H9 (cell line): ENCODE results near the gene PGLYRP4. TPM values are rescaled to one million over a fixed set of nuclear protein-coding genes. Genes with fewer than 3 reads are reported as not detected.

Experiments used
- DNase-seq: peaks from one replicate; pipeline ENCODE4 v3.0.0-alpha.2; 2017
- H2AFZ ChIP-seq: one replicate; pipeline ENCODE4 v1.6.1; 2013; ENCODE audit warnings: mild to moderate bottlenecking, low read length, control low read depth, moderate library complexity
- H2AK5ac ChIP-seq: 2 replicates; pipeline ENCODE4 v1.6.1; 2013; ENCODE audit warnings: low read length, control low read depth, mixed read lengths; ENCODE audit not compliant: insufficient read length
- H2BK120ac ChIP-seq: one replicate; pipeline ENCODE4 v1.6.1; 2013; ENCODE audit warnings: low read depth, mild to moderate bottlenecking, low read length, control low read depth, inconsistent platforms; ENCODE audit not compliant: poor library complexity, severe bottlenecking
- H2BK12ac ChIP-seq: 2 replicates; pipeline ENCODE4 v1.6.1; 2013; ENCODE audit warnings: low read length, control low read depth, mixed read lengths, low read depth; ENCODE audit not compliant: insufficient read length
- H2BK15ac ChIP-seq: 2 replicates; pipeline ENCODE4 v1.6.1; 2013; ENCODE audit warnings: low read depth, low read length, control low read depth
- H2BK20ac ChIP-seq: one replicate; pipeline ENCODE4 v1.6.1; 2013; ENCODE audit warnings: low read depth, mild to moderate bottlenecking, low read length, control low read depth, inconsistent platforms; ENCODE audit not compliant: poor library complexity, severe bottlenecking
- H2BK5ac ChIP-seq: 2 replicates; pipeline ENCODE4 v1.6.1; 2013; ENCODE audit warnings: low read length, control low read depth, mixed read lengths; ENCODE audit not compliant: insufficient read length
- H3K14ac ChIP-seq: 2 replicates; pipeline ENCODE4 v1.6.1; 2013; ENCODE audit warnings: low read length, control low read depth; ENCODE audit not compliant: insufficient read depth
- H3K18ac ChIP-seq: 2 replicates; pipeline ENCODE4 v1.6.1; 2013; ENCODE audit warnings: low read depth, mild to moderate bottlenecking, mixed read lengths, low read length, control low read depth; ENCODE audit not compliant: insufficient read length
- H3K23ac ChIP-seq: 2 replicates; pipeline ENCODE4 v1.6.1; 2013; ENCODE audit warnings: low read length, control low read depth, mixed read lengths, low read depth; ENCODE audit not compliant: insufficient read length
- H3K23me2 ChIP-seq: 2 replicates; pipeline ENCODE4 v1.6.1; 2013; ENCODE audit warnings: low read depth, mild to moderate bottlenecking, mixed read lengths, low read length, control low read depth; ENCODE audit not compliant: insufficient read length, poor library complexity, severe bottlenecking
- H3K27ac ChIP-seq: 2 replicates; pipeline ENCODE4 v1.5.1; 2013; ENCODE audit warnings: low read length, control low read depth, mixed read lengths, low read depth; ENCODE audit not compliant: insufficient read length
- H3K27me3 ChIP-seq: 2 replicates; pipeline ENCODE4 v1.6.1; 2013; ENCODE audit warnings: low read length, control low read depth, inconsistent platforms; ENCODE audit not compliant: insufficient read depth
- H3K4ac ChIP-seq: 2 replicates; pipeline ENCODE4 v1.6.1; 2013; ENCODE audit warnings: low read depth, mild to moderate bottlenecking, control low read depth, inconsistent platforms, low read length, moderate library complexity
- H3K4me1 ChIP-seq: 2 replicates; pipeline ENCODE4 v1.6.1; 2013; ENCODE audit warnings: low read length, control low read depth, inconsistent platforms; ENCODE audit not compliant: insufficient read depth
- H3K4me2 ChIP-seq: 2 replicates; pipeline ENCODE4 v1.6.1; 2013; ENCODE audit warnings: low read length, control low read depth, mixed read lengths; ENCODE audit not compliant: insufficient read length, insufficient read depth
- H3K56ac ChIP-seq: 2 replicates; pipeline ENCODE4 v1.6.1; 2013; ENCODE audit warnings: low read depth, mild to moderate bottlenecking, mixed read lengths, low read length, control low read depth; ENCODE audit not compliant: insufficient read length
- H3K79me1 ChIP-seq: 2 replicates; pipeline ENCODE4 v1.6.1; 2013; ENCODE audit warnings: low read depth, mild to moderate bottlenecking, moderate library complexity, low read length, control low read depth, inconsistent platforms; ENCODE audit not compliant: insufficient read depth, poor library complexity, severe bottlenecking
- H3K79me2 ChIP-seq: 2 replicates; pipeline ENCODE4 v1.6.1; 2013; ENCODE audit warnings: low read length, control low read depth, inconsistent platforms; ENCODE audit not compliant: insufficient read depth
- H3K9ac ChIP-seq: 2 replicates; pipeline ENCODE4 v1.6.1; 2013; ENCODE audit warnings: low read length, control low read depth, mixed read lengths; ENCODE audit not compliant: insufficient read length; ENCODE audit errors: extremely low read depth
- H3K9me3 ChIP-seq: one replicate; pipeline ENCODE4 v1.6.1; 2013; ENCODE audit warnings: low read depth, low read length, inconsistent platforms; ENCODE audit not compliant: control insufficient read depth
- H3T11ph ChIP-seq: one replicate; pipeline ENCODE4 v1.6.1; 2013; ENCODE audit warnings: mild to moderate bottlenecking, low read length, control low read depth, inconsistent platforms
- H4K20me1 ChIP-seq: one replicate; pipeline ENCODE4 v1.6.1; 2013; ENCODE audit not compliant: control insufficient read depth, insufficient read length, insufficient read depth
- H4K5ac ChIP-seq: 2 replicates; pipeline ENCODE4 v1.6.1; 2013; ENCODE audit warnings: low read depth, mild to moderate bottlenecking, mixed read lengths, low read length, control low read depth; ENCODE audit not compliant: insufficient read length
- H4K8ac ChIP-seq: replicated peaks from 2 replicates; pipeline ENCODE4 v1.6.1; 2013; ENCODE audit warnings: low read length, control low read depth, mixed read lengths, low read depth; ENCODE audit not compliant: insufficient read length
- H4K91ac ChIP-seq: 2 replicates; pipeline ENCODE4 v1.6.1; 2013; ENCODE audit warnings: low read depth, mild to moderate bottlenecking, moderate library complexity, mixed read lengths, low read length, control low read depth; ENCODE audit not compliant: insufficient read length
- H3K27ac Mint-ChIP-seq, 3 experiments: 2 replicates in 2 of 3; 3 replicates in 1 of 3; pipeline ENCODE4 v1.8.0; 2020 to 2021; ENCODE audit warnings: mixed read lengths in 3 of 3, mild to moderate bottlenecking in 1 of 3, moderate library complexity in 1 of 3
- H3K27me3 Mint-ChIP-seq: 2 replicates; pipeline ENCODE4 v1.8.0; 2021; ENCODE audit warnings: low read depth, mild to moderate bottlenecking, moderate library complexity, mixed read lengths
- H3K36me3 Mint-ChIP-seq, 3 experiments: 2 replicates in 2 of 3; 3 replicates in 1 of 3; pipeline ENCODE4 v1.8.0; 2020 to 2021; ENCODE audit warnings: low read depth in 3 of 3, mixed read lengths in 3 of 3; ENCODE audit not compliant: insufficient read depth in 1 of 3
- H3K4me1 Mint-ChIP-seq, 2 experiments: 2 replicates each; pipeline ENCODE4 v1.8.0; 2020; ENCODE audit warnings: mixed read lengths in 2 of 2
- H3K4me3 Mint-ChIP-seq, 2 experiments: 2 replicates in 1 of 2; 3 replicates in 1 of 2; pipeline ENCODE4 v1.8.0; 2020 to 2021; ENCODE audit warnings: mild to moderate bottlenecking in 2 of 2, mixed read lengths in 2 of 2, moderate library complexity in 1 of 2
- H3K9me3 Mint-ChIP-seq, 2 experiments: 2 replicates in 1 of 2; 3 replicates in 1 of 2; pipeline ENCODE4 v1.8.0; 2020; ENCODE audit warnings: mild to moderate bottlenecking in 2 of 2, mixed read lengths in 2 of 2, moderate library complexity in 1 of 2
- WGBS: extraction: QIAGEN DNeasy Blood & Tissue Kit; methylation state at CpG from one replicate; pipeline ENCODE4 v1.1.7; 2013; ENCODE audit warnings: missing lambda C conversion rate, low lambda C conversion rate, mixed read lengths; ENCODE audit not compliant: insufficient read length; ENCODE audit errors: extremely low coverage; 5-methylcytosine and 5-hydroxymethylcytosine counted together
- total RNA-seq: library from RNA; stranded (reverse); gene quantifications from 2 replicates; pipeline ENCODE4 v1.2.1, GENCODE V29; 2021
- TF ChIP-seq, protein P1 (sequence below): fragments of 200-600 bp; sonication (generic); conservative IDR thresholded peaks from 3 replicates; pipeline ENCODE4 v1.8.0; 2021; ENCODE audit warnings: antibody characterized with exemption, mild to moderate bottlenecking

The PGLYRP4 gene
- total RNA-seq, 1 experiment from 2014 or later = not detected

GRCh38 chr1:153390938-153391710, 42.5 kb upstream of the PGLYRP4 start, which contains the start of gene S100A8:
TSS of gene S100A8 (minus strand) at chr1:153391073. CDS start at chr1:153390535, 538 bp downstream.
- TF ChIP-seq, protein P1, sequence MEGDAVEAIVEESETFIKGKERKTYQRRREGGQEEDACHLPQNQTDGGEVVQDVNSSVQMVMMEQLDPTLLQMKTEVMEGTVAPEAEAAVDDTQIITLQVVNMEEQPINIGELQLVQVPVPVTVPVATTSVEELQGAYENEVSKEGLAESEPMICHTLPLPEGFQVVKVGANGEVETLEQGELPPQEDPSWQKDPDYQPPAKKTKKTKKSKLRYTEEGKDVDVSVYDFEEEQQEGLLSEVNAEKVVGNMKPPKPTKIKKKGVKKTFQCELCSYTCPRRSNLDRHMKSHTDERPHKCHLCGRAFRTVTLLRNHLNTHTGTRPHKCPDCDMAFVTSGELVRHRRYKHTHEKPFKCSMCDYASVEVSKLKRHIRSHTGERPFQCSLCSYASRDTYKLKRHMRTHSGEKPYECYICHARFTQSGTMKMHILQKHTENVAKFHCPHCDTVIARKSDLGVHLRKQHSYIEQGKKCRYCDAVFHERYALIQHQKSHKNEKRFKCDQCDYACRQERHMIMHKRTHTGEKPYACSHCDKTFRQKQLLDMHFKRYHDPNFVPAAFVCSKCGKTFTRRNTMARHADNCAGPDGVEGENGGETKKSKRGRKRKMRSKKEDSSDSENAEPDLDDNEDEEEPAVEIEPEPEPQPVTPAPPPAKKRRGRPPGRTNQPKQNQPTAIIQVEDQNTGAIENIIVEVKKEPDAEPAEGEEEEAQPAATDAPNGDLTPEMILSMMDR = no peak
- Histone ChIP-seq H3K18ac (no peak within 1 kb of the TSS), H3K9ac (no peak within 1 kb of the TSS), H3K4ac (no peak within 1 kb of the TSS), H2AFZ (no peak within 1 kb of the TSS), H3K4me2 (no peak within 1 kb of the TSS), H2BK120ac (no peak within 1 kb of the TSS), H3K23me2 (no peaks in the 10 kb centered on the region), H3K27me3 (no peaks in the 10 kb centered on the region), H4K91ac (no peak within 1 kb of the TSS), H4K8ac (no peak within 1 kb of the TSS), H2BK12ac (no peak within 1 kb of the TSS), H3T11ph (no peak within 1 kb of the TSS), H3K56ac (no peak within 1 kb of the TSS), H2BK15ac (no peak within 1 kb of the TSS), H2AK5ac (no peak within 1 kb of the TSS), H3K23ac (no peak within 1 kb of the TSS), H2BK5ac (no peak within 1 kb of the TSS), H3K27ac (no peak within 1 kb of the TSS), H3K4me1 (no peaks in the 10 kb centered on the region), H3K79me2 (no peaks in the 10 kb centered on the region), H3K79me1 (no peaks in the 10 kb centered on the region), H3K9me3 (no peaks in the 10 kb centered on the region), H4K20me1 (no peaks in the 10 kb centered on the region), H3K14ac (no peak within 1 kb of the TSS), H2BK20ac (no peak within 1 kb of the TSS), H4K5ac (no peak within 1 kb of the TSS)
- Mint-ChIP-seq H3K27me3 (peaks cover 10% of the 10 kb centered on the region), H3K4me1 (peaks cover 0 to 2% of the 10 kb centered on the region in 2 experiments; a peak in 1 of 4 replicates), H3K27ac (no peak within 1 kb of the TSS), H3K4me3 (no peak within 1 kb of the TSS), H3K36me3 (no peaks in the 10 kb centered on the region), H3K9me3 (no peaks in the 10 kb centered on the region)
- DNase-seq = no peak
- WGBS = no CpG with 5 or more reads among the region's 7 CpGs
